Mesenchymal stem cell (in vitro differentiated cells and primary cell): ENCODE data around the gene RPLP2.

Source experiments
- DNase-seq: peaks from one replicate; pipeline ENCODE4 v3.0.0-alpha.2; 2013
- H2AFZ ChIP-seq: one replicate; pipeline ENCODE4 v1.6.1; 2013; ENCODE audit warnings: low read depth, mild to moderate bottlenecking, control low read depth, inconsistent platforms, low read length, moderate library complexity
- H2AK5ac ChIP-seq: 2 replicates; pipeline ENCODE4 v1.6.1; 2013; ENCODE audit warnings: low read length, moderate library complexity, mild to moderate bottlenecking, inconsistent platforms; ENCODE audit not compliant: severe bottlenecking
- H2BK120ac ChIP-seq: one replicate; pipeline ENCODE4 v1.6.1; 2013; ENCODE audit warnings: low read depth, mild to moderate bottlenecking, inconsistent platforms, low read length, moderate library complexity
- H2BK12ac ChIP-seq, 2 experiments: one replicate each; pipeline ENCODE4 v1.6.1; 2013; ENCODE audit warnings: inconsistent platforms in 2 of 2, low read length in 2 of 2, mild to moderate bottlenecking in 2 of 2, moderate library complexity in 2 of 2, control low read depth in 1 of 2
- H2BK15ac ChIP-seq: one replicate; pipeline ENCODE4 v1.6.1; 2013; ENCODE audit warnings: mild to moderate bottlenecking, low read depth, inconsistent platforms; ENCODE audit not compliant: poor library complexity, severe bottlenecking
- H2BK5ac ChIP-seq: 2 replicates; pipeline ENCODE4 v1.6.1; 2013; ENCODE audit warnings: low read depth, mild to moderate bottlenecking, low read length, control low read depth, inconsistent platforms; ENCODE audit not compliant: poor library complexity, severe bottlenecking
- H3K14ac ChIP-seq, 2 experiments: one replicate each; pipeline ENCODE4 v1.6.1; 2013; ENCODE audit warnings: inconsistent platforms in 2 of 2, low read length in 2 of 2, control low read depth in 1 of 2, mild to moderate bottlenecking in 1 of 2, moderate library complexity in 1 of 2
- H3K18ac ChIP-seq, 2 experiments: one replicate each; pipeline ENCODE4 v1.6.1; 2013; ENCODE audit warnings: inconsistent platforms in 2 of 2, low read length in 2 of 2, control low read depth in 1 of 2, low read depth in 1 of 2, mild to moderate bottlenecking in 1 of 2
- H3K23ac ChIP-seq, 2 experiments: one replicate each; pipeline ENCODE4 v1.6.1; 2013; ENCODE audit warnings: inconsistent platforms in 2 of 2, low read length in 2 of 2, mild to moderate bottlenecking in 2 of 2, moderate library complexity in 2 of 2, control low read depth in 1 of 2
- H3K27ac ChIP-seq: 2 replicates; pipeline ENCODE4 v1.5.1; 2013; ENCODE audit warnings: mild to moderate bottlenecking, moderate library complexity, low read length, control low read depth, inconsistent platforms; ENCODE audit not compliant: poor library complexity, severe bottlenecking
- H3K27me3 ChIP-seq, 2 experiments: 2 replicates each; pipeline versions ENCODE4 v1.6.1 to v1.7.0; 2013; ENCODE audit warnings: low read length in 2 of 2, mild to moderate bottlenecking in 2 of 2, moderate library complexity in 2 of 2, control low read depth in 1 of 2, inconsistent platforms in 1 of 2; ENCODE audit not compliant: control insufficient read depth in 1 of 2, insufficient read depth in 1 of 2
- H3K36me3 ChIP-seq, 2 experiments: 2 replicates each; pipeline versions ENCODE4 v1.6.1 to v1.7.0; 2013; ENCODE audit warnings: low read length in 2 of 2, control low read depth in 1 of 2, inconsistent platforms in 1 of 2, low read depth in 1 of 2, mild to moderate bottlenecking in 1 of 2; ENCODE audit not compliant: insufficient read depth in 2 of 2, control insufficient read depth in 1 of 2
- H3K4ac ChIP-seq, 2 experiments: one replicate each; pipeline ENCODE4 v1.6.1; 2013; ENCODE audit warnings: inconsistent platforms in 2 of 2, low read length in 2 of 2, mild to moderate bottlenecking in 2 of 2, moderate library complexity in 2 of 2, control low read depth in 1 of 2, low read depth in 1 of 2
- H3K4me1 ChIP-seq: 2 replicates; pipeline ENCODE4 v1.6.1; 2013; ENCODE audit warnings: low read depth, low read length, control low read depth; ENCODE audit not compliant: control insufficient read depth, insufficient read depth
- H3K4me2 ChIP-seq: 2 replicates; pipeline ENCODE4 v1.6.1; 2013; ENCODE audit warnings: low read length, mild to moderate bottlenecking, inconsistent platforms; ENCODE audit not compliant: poor library complexity, severe bottlenecking
- H3K4me3 ChIP-seq, 2 experiments: 2 replicates each; pipeline versions ENCODE4 v1.5.1 to v1.7.0; 2013; ENCODE audit warnings: low read length in 2 of 2, mild to moderate bottlenecking in 2 of 2, control low read depth in 1 of 2, low read depth in 1 of 2; ENCODE audit not compliant: insufficient read depth in 1 of 2
- H3K79me1 ChIP-seq: replicated peaks from 2 replicates; pipeline ENCODE4 v1.6.1; 2013; ENCODE audit warnings: mild to moderate bottlenecking, control low read depth, low read length, inconsistent platforms; ENCODE audit not compliant: poor library complexity, severe bottlenecking
- H3K9ac ChIP-seq: 2 replicates; pipeline ENCODE4 v1.7.0; 2013; ENCODE audit warnings: mild to moderate bottlenecking, low read length, moderate library complexity
- H3K9me3 ChIP-seq: 2 replicates; pipeline ENCODE4 v1.7.0; 2013; ENCODE audit warnings: mild to moderate bottlenecking, low read length; ENCODE audit not compliant: control insufficient read depth
- H4K8ac ChIP-seq: one replicate; pipeline ENCODE4 v1.6.1; 2013; ENCODE audit warnings: inconsistent platforms, mild to moderate bottlenecking, low read length, moderate library complexity
- H4K91ac ChIP-seq: one replicate; pipeline ENCODE4 v1.6.1; 2013; ENCODE audit warnings: mild to moderate bottlenecking, low read length, inconsistent platforms
- WGBS: methylation state at CpG from one replicate; pipeline ENCODE4 v1.1.7; 2013; ENCODE audit warnings: mixed read lengths; 5-methylcytosine and 5-hydroxymethylcytosine counted together

The RPLP2 gene

DNA sequence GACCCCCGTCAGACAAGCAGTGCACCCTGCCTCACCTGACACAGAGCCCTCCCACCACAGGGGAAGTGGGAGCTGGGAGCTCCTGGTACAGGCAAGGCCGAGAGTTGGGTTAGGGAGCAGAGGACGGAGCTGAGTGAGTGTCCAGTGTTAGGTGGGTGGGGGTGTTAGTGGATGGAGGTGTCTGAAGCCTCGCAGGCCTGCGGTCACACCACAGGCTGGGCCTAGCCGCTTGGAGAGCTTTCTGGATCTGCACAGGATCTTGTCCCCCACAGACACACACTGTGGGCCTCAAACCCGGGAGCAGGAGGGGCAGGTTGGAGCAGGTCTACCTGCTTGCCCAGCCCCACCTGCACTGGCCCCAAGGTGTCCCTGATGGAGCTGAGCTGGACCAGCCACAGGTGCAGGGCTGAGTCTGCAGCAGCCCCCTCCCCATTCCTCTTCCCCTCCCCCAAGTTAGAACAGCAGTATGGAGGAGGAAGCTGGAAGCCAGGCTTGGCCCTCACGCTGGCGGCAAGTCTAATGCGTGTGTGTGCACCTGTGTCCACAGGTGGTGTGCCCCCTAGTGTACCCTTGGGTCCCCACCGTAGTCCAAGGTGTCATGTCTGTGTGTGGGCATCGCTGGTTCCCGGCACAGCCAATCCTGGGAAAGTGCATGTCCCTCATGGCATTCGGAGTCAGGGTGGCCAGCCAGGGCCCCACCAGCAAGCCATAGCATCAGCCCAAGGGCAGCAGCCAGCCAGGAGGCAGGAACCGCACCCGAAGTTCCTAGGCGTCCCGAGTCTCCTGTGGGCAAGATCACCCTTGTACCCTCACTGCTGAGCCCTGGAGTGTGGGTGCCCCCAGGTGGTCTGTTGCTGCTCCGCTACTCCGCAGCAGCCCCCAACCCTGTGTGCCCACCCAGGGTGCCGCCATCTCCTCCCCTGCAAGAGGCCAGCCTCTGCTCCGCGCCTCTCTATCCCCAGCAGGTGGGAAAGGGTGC lies 30.5 kb upstream of the RPLP2 start:
- H3K36me3 ChIP-seq: peaks cover 23 to 33% of the 10 kb centered on the region in 2 experiments
- no peak overlapping the region for H2BK12ac ChIP-seq
- H2AFZ ChIP-seq: no peak overlapping the region
- H3K9me3 ChIP-seq: no peaks in the 10 kb centered on the region
- no peak overlapping the region for H2AK5ac ChIP-seq
- H3K27me3 ChIP-seq: no peaks in the 10 kb centered on the region
- no peak overlapping the region for H2BK5ac ChIP-seq
- no peak overlapping the region for H4K8ac ChIP-seq
- peak overlapping the region in 1 of 2 experiments; percentile 14 for H3K4ac ChIP-seq
- no peak overlapping the region for H2BK120ac ChIP-seq
- DNase-seq: no peak
- H3K79me1 ChIP-seq: peaks cover 20% of the 10 kb centered on the region
- H3K18ac ChIP-seq: peak overlapping the region in 1 of 2 experiments; percentile 18
- no peak overlapping the region for H3K14ac ChIP-seq
- H3K23ac ChIP-seq: peak overlapping the region in 1 of 2 experiments; percentile 73
- peaks cover 47% of the 10 kb centered on the region for H3K4me1 ChIP-seq
- H3K4me3 ChIP-seq: no peak overlapping the region
- no peak overlapping the region for H4K91ac ChIP-seq
- WGBS: 98% methylated on average over 22 of the region's 23 CpGs
- no peak overlapping the region for H3K4me2 ChIP-seq
- no peak overlapping the region for H2BK15ac ChIP-seq
- no peak overlapping the region for H3K27ac ChIP-seq
- H3K9ac ChIP-seq: no peak overlapping the region

DNA sequence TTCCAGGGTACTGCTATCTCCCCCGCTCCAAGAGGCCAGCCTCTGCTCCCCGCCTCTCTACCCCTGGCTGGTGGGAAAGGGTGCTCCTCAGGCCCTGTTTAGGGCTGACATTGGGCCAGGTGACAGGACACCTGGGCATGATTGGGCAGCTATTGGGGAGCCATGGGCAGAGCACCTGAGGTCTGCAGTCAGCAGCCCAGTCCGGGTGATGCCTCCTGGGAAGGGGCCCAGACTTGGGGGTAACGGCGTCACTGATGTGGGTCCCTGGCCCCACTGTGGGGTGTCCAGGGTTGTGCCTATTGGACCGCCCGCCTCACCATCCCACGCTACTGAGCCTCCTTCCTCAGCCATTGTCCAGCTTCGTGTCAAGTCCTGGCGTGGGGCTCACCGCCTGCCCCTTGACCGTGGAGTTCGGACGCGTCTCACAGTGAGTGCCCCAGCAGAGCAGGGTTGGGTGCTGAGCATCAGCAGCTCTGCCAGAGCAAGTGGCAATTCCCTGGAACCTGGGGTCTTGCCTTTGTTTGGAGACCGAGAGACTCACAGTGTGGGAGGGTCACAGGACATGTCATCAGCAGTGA lies 29.7 kb upstream of the RPLP2 start:
- H3K14ac ChIP-seq: no peak overlapping the region
- no peak overlapping the region for H3K9ac ChIP-seq
- no peak for DNase-seq
- H2BK12ac ChIP-seq: no peak overlapping the region
- no peak overlapping the region for H2BK120ac ChIP-seq
- peaks cover 42% of the 10 kb centered on the region for H3K4me1 ChIP-seq
- H3K9me3 ChIP-seq: no peaks in the 10 kb centered on the region
- H3K36me3 ChIP-seq: peaks cover 23 to 26% of the 10 kb centered on the region in 2 experiments
- H3K18ac ChIP-seq: no peak overlapping the region
- no peak overlapping the region for H3K27ac ChIP-seq
- H2BK15ac ChIP-seq: no peak overlapping the region
- 96% methylated on average over 16 of the region's 16 CpGs for WGBS
- peak overlapping the region; percentile 1 for H4K91ac ChIP-seq
- H2AFZ ChIP-seq: no peak overlapping the region
- H2BK5ac ChIP-seq: no peak overlapping the region
- H3K4me3 ChIP-seq: no peak overlapping the region
- no peak overlapping the region for H4K8ac ChIP-seq
- H3K4ac ChIP-seq: no peak overlapping the region
- peaks cover 20% of the 10 kb centered on the region for H3K79me1 ChIP-seq
- no peak overlapping the region for H2AK5ac ChIP-seq
- no peaks in the 10 kb centered on the region for H3K27me3 ChIP-seq
- H3K23ac ChIP-seq: no peak overlapping the region
- H3K4me2 ChIP-seq: no peak overlapping the region

DNA sequence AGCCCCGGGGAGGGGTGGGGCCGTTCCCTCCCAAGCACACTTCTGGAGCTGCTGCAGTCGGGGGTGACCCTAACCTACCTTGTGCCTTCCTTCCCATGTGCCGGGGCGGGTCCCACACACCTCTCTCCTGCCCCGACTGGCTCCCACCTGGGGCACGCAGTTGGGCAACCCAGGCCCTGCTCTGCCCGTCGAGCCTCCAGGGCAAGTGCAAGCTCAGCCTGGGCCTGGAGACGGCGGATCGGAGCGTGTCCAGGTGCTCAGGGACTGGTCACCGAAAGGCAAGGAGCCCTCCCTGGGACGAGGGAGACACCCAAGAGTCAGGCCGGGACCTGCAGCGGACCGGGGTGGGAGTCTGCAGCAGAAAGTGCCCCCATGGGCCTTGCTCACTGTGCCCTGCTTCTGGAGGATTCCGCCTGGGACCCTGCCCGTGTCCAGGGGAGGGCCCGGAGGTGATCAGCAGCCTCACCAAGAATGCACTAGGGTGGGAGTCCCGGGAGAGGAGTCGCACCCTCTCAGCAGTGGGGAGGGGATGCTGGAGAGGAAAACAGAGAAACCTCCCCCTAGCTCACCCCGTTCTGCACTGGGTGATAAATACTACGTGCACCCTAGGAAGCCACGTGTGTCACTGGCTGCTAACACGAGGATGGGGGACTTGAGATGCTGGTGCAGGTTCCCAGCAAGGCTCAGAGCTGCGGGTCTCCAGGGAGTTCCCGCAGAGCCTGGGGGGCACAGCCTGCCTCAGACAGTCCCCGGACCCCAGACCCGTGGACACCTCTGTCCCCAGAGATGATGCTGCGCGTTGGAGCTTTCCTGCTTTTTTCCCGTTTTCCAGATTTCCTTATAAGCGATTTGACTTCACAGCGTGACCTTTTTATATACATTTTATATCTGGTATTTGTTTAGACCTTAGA lies 27.2 kb upstream of the RPLP2 start:
- no peak overlapping the region for H2BK15ac ChIP-seq

More for the DNA sequence above, 27.2 kb upstream of the RPLP2 start:
- no peaks in the 10 kb centered on the region for H3K27me3 ChIP-seq
- H4K8ac ChIP-seq: no peak overlapping the region
- no peaks in the 10 kb centered on the region for H3K9me3 ChIP-seq
- no peak overlapping the region for H2AFZ ChIP-seq
- H3K4me2 ChIP-seq: no peak overlapping the region
- H3K4me1 ChIP-seq: peaks cover 30% of the 10 kb centered on the region
- no peak overlapping the region for H2AK5ac ChIP-seq
- peaks cover 23% of the 10 kb centered on the region in 2 experiments for H3K36me3 ChIP-seq
- no peak overlapping the region for H3K14ac ChIP-seq
- H2BK12ac ChIP-seq: no peak overlapping the region
- peak overlapping the region; percentile 61 for H3K9ac ChIP-seq
- no peak overlapping the region for H3K18ac ChIP-seq
- no peak overlapping the region for H3K4me3 ChIP-seq
- H3K23ac ChIP-seq: no peak overlapping the region
- no peak overlapping the region for H2BK5ac ChIP-seq
- WGBS: 81% methylated on average over 32 of the region's 36 CpGs
- H3K4ac ChIP-seq: no peak overlapping the region
- H3K27ac ChIP-seq: no peak overlapping the region
- H3K79me1 ChIP-seq: peaks cover 20% of the 10 kb centered on the region
- no peak overlapping the region for H2BK120ac ChIP-seq
- DNase-seq: no peak
- H4K91ac ChIP-seq: no peak overlapping the region
